GM10248 (cell line): ENCODE data around the gene TPX2.

Experiments
- CTCF ChIA-PET: fragments of 300-600 bp; sonication (Branson Sonifier 250); formaldehyde crosslinking; extraction: SDS; loops from one replicate; lab custom pipeline; 2021; ENCODE audit warnings: antibody characterized with exemption; lab: Yijun Ruan, JAX
- POLR2A ChIA-PET: fragments of 350-650 bp; sonication (Branson Sonifier 250); formaldehyde crosslinking; extraction: SDS; loops from one replicate; lab custom pipeline; 2020; ENCODE audit warnings: antibody characterized with exemption; lab: Yijun Ruan, JAX
- DNase-seq: peaks from one replicate; pipeline ENCODE4 v3.0.0; 2012; ENCODE audit errors: extremely low spot score
- CTCF ChIP-seq: IDR thresholded peaks from 2 replicates; pipeline ENCODE4 v1.5.1; 2012; ENCODE audit warnings: mild to moderate bottlenecking, low read depth; ENCODE audit errors: extremely low read depth, missing control alignments, control extremely low read depth

TPX2 gene

GRCh38 chr20:31848088-31848999 is 109.3 kb downstream of the TPX2 start:
- no peak for DNase-seq
- CTCF ChIA-PET: interaction anchor here (1.0 to 6.2 kb wide), 12 partner anchors 7 to 243 kb away, joined by 3 to 87 read pairs (median 10); partner anchors contain the start of genes DUSP15, PDRG1, TTLL9 and XKR7
- no peak for TF ChIP-seq CTCF
- POLR2A ChIA-PET: no interaction called here

- CTCF ChIA-PET: interaction anchor here (0.9 to 8.3 kb wide), 11 partner anchors 13 to 242 kb away, joined by 3 to 200 read pairs (median 34); partner anchors contain the start of genes PDRG1 and XKR7
- no peak for TF ChIP-seq CTCF
Observed at GRCh38 chr20:31849306-31849930, 110.3 kb downstream of the TPX2 start.

More at GRCh38 chr20:31849306-31849930, 110.3 kb downstream of the TPX2 start:
- POLR2A ChIA-PET: no interaction called here
- no peak for DNase-seq
